CD4-positive, alpha-beta T cell (primary cell): ENCODE results near the gene TENM4. TPM values are rescaled to one million over a fixed set of nuclear protein-coding genes. Genes with fewer than 3 reads are reported as not detected.
"Not testable (repeated sequence)": the region's sequence is repeated elsewhere in the genome, so short reads cannot be mapped to it uniquely, and the experiment has no call there.

Experiments used
- ATAC-seq: fragments of 200-7000 bp; cut with Tn5 transposase; one replicate; pipeline ENCODE4 v1.10.0; 2022; ENCODE audit warnings: mild to moderate bottlenecking; ENCODE audit not compliant: poor library complexity
- CTCF ChIA-PET: fragments of 350-600 bp; sonication (Branson Sonifier 250); formaldehyde crosslinking; loops from one replicate; lab custom pipeline; 2021; ENCODE audit warnings: antibody characterized with exemption, inconsistent platforms; lab: Charles Lee
- POLR2A ChIA-PET: fragments of 350-600 bp; sonication (Branson Sonifier 250); formaldehyde crosslinking; loops from one replicate; lab custom pipeline; 2021; ENCODE audit warnings: antibody characterized with exemption, inconsistent platforms; lab: Charles Lee
- DNase-seq, 14 experiments: peaks; one replicate each; pipeline ENCODE4 v3.0.0-alpha.2; 2013 to 2020; ENCODE audit warnings: mixed read lengths in 2 of 14
- H3K27ac ChIP-seq, 2 donors: one replicate each; pipeline versions ENCODE4 v1.5.1 to v1.7.0; 2013; ENCODE audit warnings: low read length in 2 of 2, low read depth in 1 of 2, mild to moderate bottlenecking in 1 of 2
- H3K27me3 ChIP-seq, 2 experiments: 1 replicate in 1 of 2; 2 replicates in 1 of 2; pipeline versions ENCODE4 v1.6.1 to v1.7.0; 2013; ENCODE audit warnings: low read length in 2 of 2, control low read depth in 1 of 2, mild to moderate bottlenecking in 1 of 2, moderate library complexity in 1 of 2; ENCODE audit not compliant: insufficient read depth in 2 of 2, control insufficient read depth in 1 of 2
- H3K36me3 ChIP-seq: one replicate; pipeline ENCODE4 v1.6.1; 2013; ENCODE audit warnings: low read length, control low read depth; ENCODE audit not compliant: insufficient read depth
- H3K4me1 ChIP-seq: one replicate; pipeline ENCODE4 v1.6.1; 2013; ENCODE audit warnings: low read length, control low read depth; ENCODE audit not compliant: insufficient read depth
- H3K4me3 ChIP-seq: one replicate; pipeline ENCODE4 v1.5.1; 2013; ENCODE audit warnings: mild to moderate bottlenecking, low read length, moderate library complexity
- H3K9me3 ChIP-seq, 2 experiments: 1 replicate in 1 of 2; 2 replicates in 1 of 2; pipeline versions ENCODE4 v1.6.1 to v1.7.0; 2013; ENCODE audit warnings: low read length in 2 of 2, mild to moderate bottlenecking in 2 of 2, control low read depth in 1 of 2, moderate library complexity in 1 of 2; ENCODE audit not compliant: control insufficient read depth in 1 of 2, insufficient read depth in 1 of 2
- H3K27ac Mint-ChIP-seq: one replicate; pipeline ENCODE4 v1.8.0; 2020; ENCODE audit warnings: mixed read lengths
- H3K27me3 Mint-ChIP-seq: one replicate; pipeline ENCODE4 v1.8.0; 2021; ENCODE audit warnings: mixed read lengths
- H3K36me3 Mint-ChIP-seq: one replicate; pipeline ENCODE4 v1.8.0; 2021; ENCODE audit warnings: low read depth, mixed read lengths
- H3K4me1 Mint-ChIP-seq: one replicate; pipeline ENCODE4 v1.8.0; 2021; ENCODE audit warnings: low read depth, mixed read lengths
- H3K4me3 Mint-ChIP-seq: one replicate; pipeline ENCODE4 v1.8.0; 2020; ENCODE audit warnings: mild to moderate bottlenecking, mixed read lengths
- H3K9me3 Mint-ChIP-seq: one replicate; pipeline ENCODE4 v1.8.0; 2020; ENCODE audit warnings: mixed read lengths
- CTCF ChIP-seq: fragments of 200-600 bp; IDR thresholded peaks from one replicate; pipeline ENCODE4 v1.8.0; 2022; ENCODE audit warnings: antibody characterized with exemption, mild to moderate bottlenecking
- intact Hi-C, 2 experiments: fragments of 100-400 bp; cut with DNase I in 1 of 2; cut with micrococcal nuclease in 1 of 2; formaldehyde crosslinking; loops; one replicate each; pipeline versions ENCODE4 v1.15.1 to v1.9.0; 2023 to 2025; cut with DNase I, micrococcal nuclease
- total RNA-seq, 174 experiments: library from RNA in 2 of 174; stranded (reverse) in 2 of 174; gene quantifications; one replicate each; pipeline ENCODE4 v1.2.3 and lab custom pipeline; 2021 to 2026

TENM4 gene
- total RNA-seq, 2 experiments from 2014 or later, result 0.22 to 0.31 TPM

DNA sequence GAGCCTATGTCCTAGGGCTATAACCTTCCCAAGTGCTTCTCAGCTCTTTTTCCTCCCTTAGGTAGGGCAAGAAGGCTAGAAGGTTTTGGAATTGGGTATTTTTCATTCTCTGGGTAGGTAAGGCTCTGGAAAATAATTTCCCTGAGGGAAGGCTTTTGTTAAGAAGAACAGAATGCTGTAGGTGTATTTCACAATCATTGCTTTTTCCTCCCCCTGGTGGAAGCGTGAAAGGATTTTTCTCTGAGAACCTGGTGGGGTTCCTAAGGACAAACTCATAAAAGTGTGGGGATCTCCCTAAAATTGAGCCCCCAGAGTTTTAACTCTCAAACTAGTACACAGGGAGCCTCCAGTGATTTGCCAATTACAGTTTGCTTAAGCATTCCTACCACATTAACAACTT lies 825.1 kb downstream of the TENM4 start:
- Mint-ChIP-seq H3K36me3 (no peaks in the 10 kb centered on the region), H3K4me3 (no peak overlapping the region), H3K27me3 (peaks cover 14% of the 10 kb centered on the region), H3K9me3 (peaks cover 7% of the 10 kb centered on the region), H3K4me1 (no peaks in the 10 kb centered on the region), H3K27ac (no peak overlapping the region)
- no peaks in the 10 kb centered on the region for H3K27me3 ChIP-seq
- ChIA-PET CTCF (no interaction called here), POLR2A (no interaction called here)
- H3K9me3 ChIP-seq, result peaks cover 0 to 8% of the 10 kb centered on the region in 2 experiments
- no peak for DNase-seq
- H3K4me1 ChIP-seq, result no peaks in the 10 kb centered on the region
- TF ChIP-seq CTCF, result no peak
- H3K27ac ChIP-seq, result no peak overlapping the region
- no peak for ATAC-seq
- intact Hi-C loops, result no loop called here
- H3K36me3 ChIP-seq, result no peaks in the 10 kb centered on the region
- no peak overlapping the region for H3K4me3 ChIP-seq

GRCh38 chr11:78613378-78613813 lies 827.4 kb downstream of the TENM4 start:
- Histone ChIP-seq H3K36me3 (no peaks in the 10 kb centered on the region), H3K9me3 (no peaks in the 10 kb centered on the region), H3K27me3 (no peaks in the 10 kb centered on the region), H3K27ac (no peak overlapping the region), H3K4me1 (no peaks in the 10 kb centered on the region), H3K4me3 (no peak overlapping the region)
- DNase-seq (no peak), ATAC-seq (no peak)
- intact Hi-C loops, result no loop called here
- H3K27me3 Mint-ChIP-seq, result peaks cover 6% of the 10 kb centered on the region
- H3K4me3 Mint-ChIP-seq, result no peak overlapping the region
- CTCF ChIA-PET, result no interaction called here
- no peaks in the 10 kb centered on the region for H3K36me3 Mint-ChIP-seq
- TF ChIP-seq CTCF, result no peak
- POLR2A ChIA-PET, result no interaction called here
- H3K27ac Mint-ChIP-seq, result no peak overlapping the region
- H3K4me1 Mint-ChIP-seq, result no peaks in the 10 kb centered on the region
- H3K9me3 Mint-ChIP-seq, result no peaks in the 10 kb centered on the region

GRCh38 chr11:78612721-78613377 lies 828.0 kb downstream of the TENM4 start:
- Histone ChIP-seq H3K27me3 (no peaks in the 10 kb centered on the region), H3K4me1 (no peaks in the 10 kb centered on the region), H3K4me3 (no peak overlapping the region), H3K9me3 (no peaks in the 10 kb centered on the region), H3K27ac (no peak overlapping the region), H3K36me3 (no peaks in the 10 kb centered on the region)
- Mint-ChIP-seq H3K36me3 (no peaks in the 10 kb centered on the region), H3K4me3 (no peak overlapping the region), H3K9me3 (no peaks in the 10 kb centered on the region), H3K27me3 (peaks cover 6% of the 10 kb centered on the region), H3K4me1 (no peaks in the 10 kb centered on the region), H3K27ac (no peak overlapping the region)
- ATAC-seq (no peak), DNase-seq (no peak)
- CTCF ChIA-PET, result no interaction called here
- TF ChIP-seq CTCF, result no peak
- intact Hi-C loops, result no loop called here
- POLR2A ChIA-PET, result no interaction called here

DNA sequence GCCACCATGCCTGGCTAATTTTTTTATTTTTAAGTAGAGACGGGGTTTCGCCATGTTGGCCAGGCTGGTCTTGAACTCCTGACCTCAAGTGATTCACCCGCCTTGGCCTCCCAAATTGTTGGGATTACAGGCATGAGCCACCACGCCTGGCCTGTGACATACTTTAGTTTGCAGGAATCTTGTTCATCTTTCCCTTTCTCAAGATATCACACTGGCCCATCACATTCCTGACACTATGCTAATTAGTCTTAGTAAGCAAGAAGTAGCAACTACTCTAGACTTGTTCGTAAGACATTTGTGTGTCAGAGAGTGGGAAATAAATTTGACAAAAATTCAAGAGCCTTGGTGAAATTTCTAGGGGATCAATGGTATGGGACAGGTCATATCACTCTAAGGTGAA lies 831.5 kb downstream of the TENM4 start:
- H3K4me1 Mint-ChIP-seq, H3K27me3 ChIP-seq, H3K27ac Mint-ChIP-seq, H3K36me3 Mint-ChIP-seq, H3K36me3 ChIP-seq, H3K27ac ChIP-seq, H3K27me3 Mint-ChIP-seq, H3K4me1 ChIP-seq, CTCF ChIA-PET, H3K4me3 ChIP-seq, H3K9me3 Mint-ChIP-seq, DNase-seq, POLR2A ChIA-PET, H3K4me3 Mint-ChIP-seq, H3K9me3 ChIP-seq, ATAC-seq, intact Hi-C loops: not testable (repeated sequence)
